OCI-LY7 (cell line): ENCODE data around the gene POLR2F.

Source experiments
- EZH2phosphoT487 ChIP-seq: fragments of 200-600 bp; sonication (generic); IDR thresholded peaks from 2 replicates; pipeline ENCODE4 v1.6.1; 2018; ENCODE audit warnings: low read depth, borderline replicate concordance, mild to moderate bottlenecking, mixed run types, antibody characterized with exemption, low read length, moderate library complexity, mixed read lengths
- TF ChIP-seq, protein P1 (sequence below): fragments of 200-600 bp; sonication (generic); conservative IDR thresholded peaks from 2 replicates; pipeline ENCODE4 v1.5.1; 2014; ENCODE audit warnings: mild to moderate bottlenecking, antibody characterized with exemption, low read length, moderate library complexity, mixed read lengths

- TF ChIP-seq, protein P1, sequence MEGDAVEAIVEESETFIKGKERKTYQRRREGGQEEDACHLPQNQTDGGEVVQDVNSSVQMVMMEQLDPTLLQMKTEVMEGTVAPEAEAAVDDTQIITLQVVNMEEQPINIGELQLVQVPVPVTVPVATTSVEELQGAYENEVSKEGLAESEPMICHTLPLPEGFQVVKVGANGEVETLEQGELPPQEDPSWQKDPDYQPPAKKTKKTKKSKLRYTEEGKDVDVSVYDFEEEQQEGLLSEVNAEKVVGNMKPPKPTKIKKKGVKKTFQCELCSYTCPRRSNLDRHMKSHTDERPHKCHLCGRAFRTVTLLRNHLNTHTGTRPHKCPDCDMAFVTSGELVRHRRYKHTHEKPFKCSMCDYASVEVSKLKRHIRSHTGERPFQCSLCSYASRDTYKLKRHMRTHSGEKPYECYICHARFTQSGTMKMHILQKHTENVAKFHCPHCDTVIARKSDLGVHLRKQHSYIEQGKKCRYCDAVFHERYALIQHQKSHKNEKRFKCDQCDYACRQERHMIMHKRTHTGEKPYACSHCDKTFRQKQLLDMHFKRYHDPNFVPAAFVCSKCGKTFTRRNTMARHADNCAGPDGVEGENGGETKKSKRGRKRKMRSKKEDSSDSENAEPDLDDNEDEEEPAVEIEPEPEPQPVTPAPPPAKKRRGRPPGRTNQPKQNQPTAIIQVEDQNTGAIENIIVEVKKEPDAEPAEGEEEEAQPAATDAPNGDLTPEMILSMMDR, result no peak
- TF ChIP-seq EZH2phosphoT487, result no peak
Observed at GRCh38 chr22:37932821-37933578, 20.5 kb upstream of the POLR2F start.
